Esophagus muscularis mucosa (tissue), 4 donors: Measurements from ENCODE around the gene CAST. TPM values are rescaled to one million over a fixed set of nuclear protein-coding genes. Genes with fewer than 3 reads are reported as not detected.

Experiments used
- DNase-seq: peaks from one replicate; pipeline ENCODE4 v3.0.0-alpha.2; 2017; ENCODE audit errors: extremely low spot score
- H3K27ac ChIP-seq, 4 donors: fragments of 200-600 bp; sonication (generic); replicated peaks in 1 of 4; 1 replicate in 3 of 4; 2 replicates in 1 of 4; pipeline ENCODE4 v1.5.1; 2016 to 2019; ENCODE audit warnings: mild to moderate bottlenecking in 1 of 4
- H3K27me3 ChIP-seq, 4 donors: fragments of 200-600 bp; sonication (generic); one replicate each; pipeline versions ENCODE4 v1.5.1 to v1.6.0; 2016 to 2019
- H3K36me3 ChIP-seq, 4 donors: fragments of 200-600 bp; sonication (generic); one replicate each; pipeline ENCODE4 v1.5.1; 2016 to 2019
- H3K4me1 ChIP-seq, 4 donors: fragments of 200-600 bp; sonication (generic); one replicate each; pipeline ENCODE4 v1.5.1; 2016 to 2019
- H3K4me3 ChIP-seq, 4 donors: fragments of 200-600 bp; sonication (generic); 1 replicate in 2 of 4; 2 replicates in 2 of 4; pipeline ENCODE4 v1.5.1; 2016 to 2019; ENCODE audit warnings: mild to moderate bottlenecking in 4 of 4, moderate library complexity in 1 of 4
- H3K9me3 ChIP-seq, 4 donors: fragments of 200-600 bp; sonication (generic); 1 replicate in 3 of 4; 2 replicates in 1 of 4; pipeline ENCODE4 v1.5.1; 2016 to 2019
- EP300 ChIP-seq: sonication (generic); formaldehyde crosslinking; IDR thresholded peaks from one replicate; pipeline ENCODE4 v1.6.1; 2017; ENCODE audit warnings: antibody characterized with exemption
- POLR2A ChIP-seq: fragments of 450-650 bp; IDR thresholded peaks from one replicate; pipeline ENCODE4 v1.6.1; 2017; ENCODE audit warnings: antibody characterized with exemption, moderate library complexity, mild to moderate bottlenecking, low read depth
- POLR2AphosphoS5 ChIP-seq, 2 donors: sonication (generic); formaldehyde crosslinking; IDR thresholded peaks; one replicate each; pipeline ENCODE4 v1.6.1; 2017; ENCODE audit warnings: antibody characterized with exemption in 2 of 2
- WGBS: methylation state at CpG from one replicate; pipeline ENCODE4 v1.1.5; 2018; 5-methylcytosine and 5-hydroxymethylcytosine counted together
- intact Hi-C: fragments of 100-400 bp; cut with DNase I; formaldehyde crosslinking; loops from one replicate; pipeline ENCODE4 v1.15.1; 2023
- total RNA-seq, 4 donors: library from RNA; depleted of rRNA; stranded (reverse); fragments of >200 nt; gene quantifications; one replicate each; pipeline versions ENCODE4 v1.1.0 to v1.2.1, GENCODE V29; 2016
- TF ChIP-seq, protein P1 (sequence below), 3 experiments: fragments of 200-600 bp in 2 of 3; fragments of 450-650 bp in 1 of 3; sonication (generic) in 2 of 3; IDR thresholded peaks; one replicate each; pipeline ENCODE4 v1.5.1; 2017 to 2019; ENCODE audit warnings: antibody characterized with exemption in 3 of 3, mild to moderate bottlenecking in 2 of 3, moderate library complexity in 1 of 3

The CAST gene
- total RNA-seq, 4 donors from 2014 or later = 238 to 346 (median 296) TPM

DNA sequence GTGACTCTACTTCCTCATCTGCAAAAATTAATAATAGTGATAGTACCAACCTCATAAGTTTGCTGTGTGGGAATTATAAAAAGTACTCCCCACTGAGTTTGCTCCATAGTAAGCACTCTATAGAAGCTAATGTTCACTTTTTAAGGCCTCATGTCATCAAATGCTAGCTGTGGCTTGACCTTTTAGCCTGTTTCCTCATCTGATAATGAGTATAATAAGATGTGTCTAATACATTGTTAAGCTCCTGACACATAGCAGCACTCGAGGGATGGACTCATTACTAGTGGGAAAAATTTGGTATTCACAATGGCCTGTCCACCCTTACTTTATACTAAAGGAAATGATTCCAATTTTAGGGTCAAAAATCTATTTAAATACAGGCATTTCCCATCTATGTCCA, 26.1 kb upstream of the CAST start:
- Histone ChIP-seq H3K4me1 (no peaks in the 10 kb centered on the region), H3K4me3 (no peak overlapping the region), H3K9me3 (no peaks in the 10 kb centered on the region), H3K27me3 (no peaks in the 10 kb centered on the region), H3K27ac (no peak overlapping the region), H3K36me3 (no peaks in the 10 kb centered on the region)
- 77% methylated on average over 1 of the region's 1 CpG for WGBS
- no peak for DNase-seq
- intact Hi-C loops = no loop called here
- TF ChIP-seq, protein P1, sequence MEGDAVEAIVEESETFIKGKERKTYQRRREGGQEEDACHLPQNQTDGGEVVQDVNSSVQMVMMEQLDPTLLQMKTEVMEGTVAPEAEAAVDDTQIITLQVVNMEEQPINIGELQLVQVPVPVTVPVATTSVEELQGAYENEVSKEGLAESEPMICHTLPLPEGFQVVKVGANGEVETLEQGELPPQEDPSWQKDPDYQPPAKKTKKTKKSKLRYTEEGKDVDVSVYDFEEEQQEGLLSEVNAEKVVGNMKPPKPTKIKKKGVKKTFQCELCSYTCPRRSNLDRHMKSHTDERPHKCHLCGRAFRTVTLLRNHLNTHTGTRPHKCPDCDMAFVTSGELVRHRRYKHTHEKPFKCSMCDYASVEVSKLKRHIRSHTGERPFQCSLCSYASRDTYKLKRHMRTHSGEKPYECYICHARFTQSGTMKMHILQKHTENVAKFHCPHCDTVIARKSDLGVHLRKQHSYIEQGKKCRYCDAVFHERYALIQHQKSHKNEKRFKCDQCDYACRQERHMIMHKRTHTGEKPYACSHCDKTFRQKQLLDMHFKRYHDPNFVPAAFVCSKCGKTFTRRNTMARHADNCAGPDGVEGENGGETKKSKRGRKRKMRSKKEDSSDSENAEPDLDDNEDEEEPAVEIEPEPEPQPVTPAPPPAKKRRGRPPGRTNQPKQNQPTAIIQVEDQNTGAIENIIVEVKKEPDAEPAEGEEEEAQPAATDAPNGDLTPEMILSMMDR (IDR thresholded peaks at IDR 0.05) = no peak
- TF ChIP-seq POLR2AphosphoS5 (IDR thresholded peaks at IDR 0.05) = no peak
- no peak for TF ChIP-seq POLR2A
- TF ChIP-seq EP300 = no peak

- TF ChIP-seq EP300 = no peak
- no peak for TF ChIP-seq POLR2A
- no peak for TF ChIP-seq POLR2AphosphoS5 (IDR thresholded peaks at IDR 0.05)
- TF ChIP-seq, protein P1 (IDR thresholded peaks at IDR 0.05) = no peak
- WGBS = 91% methylated on average over 4 of the region's 4 CpGs
Measured at GRCh38 chr5:96636594-96636993, 25.6 kb upstream of the CAST start.

DNA sequence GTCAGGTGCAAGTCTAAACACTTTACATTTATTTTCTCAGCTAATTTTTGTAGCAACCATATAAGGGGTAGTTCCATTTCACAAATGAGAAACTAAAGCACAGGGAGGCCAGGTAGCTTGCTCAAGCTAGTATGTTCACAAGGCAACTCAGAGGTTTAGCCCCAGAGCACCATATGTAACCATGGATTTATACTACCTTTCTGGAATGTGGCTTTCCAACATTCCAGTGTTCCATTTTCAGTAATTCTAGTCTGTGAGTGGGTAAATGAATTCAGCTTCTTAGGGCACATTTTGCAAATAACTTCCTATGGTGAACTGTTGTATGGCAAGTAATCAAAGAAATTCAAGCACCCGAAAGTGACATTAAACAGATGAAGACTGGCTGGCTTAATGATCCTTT, 25.0 kb upstream of the CAST start:
- Histone ChIP-seq H3K4me3 (no peak overlapping the region), H3K9me3 (no peaks in the 10 kb centered on the region), H3K36me3 (no peaks in the 10 kb centered on the region), H3K27ac (no peak overlapping the region), H3K4me1 (no peaks in the 10 kb centered on the region), H3K27me3 (no peaks in the 10 kb centered on the region)
- intact Hi-C loops = no loop called here
- no peak for DNase-seq
- 97% methylated on average over 1 of the region's 1 CpG for WGBS
- TF ChIP-seq POLR2AphosphoS5 (IDR thresholded peaks at IDR 0.05) (no peak), EP300 (no peak), POLR2A (no peak)
- TF ChIP-seq, protein P1 (IDR thresholded peaks at IDR 0.05) = no peak

More at GRCh38 chr5:96636594-96636993, 25.6 kb upstream of the CAST start:
- no peaks in the 10 kb centered on the region for H3K27me3 ChIP-seq
- no peak for DNase-seq
- H3K4me3 ChIP-seq = no peak overlapping the region
- no peaks in the 10 kb centered on the region for H3K36me3 ChIP-seq
- no peaks in the 10 kb centered on the region for H3K9me3 ChIP-seq
- H3K27ac ChIP-seq = no peak overlapping the region
- intact Hi-C loops = no loop called here
- no peaks in the 10 kb centered on the region for H3K4me1 ChIP-seq

GRCh38 chr5:96638561-96638960, 23.6 kb upstream of the CAST start:
- H3K4me1 ChIP-seq = no peaks in the 10 kb centered on the region

More at GRCh38 chr5:96638561-96638960, 23.6 kb upstream of the CAST start:
- Histone ChIP-seq H3K27ac (no peak overlapping the region), H3K4me3 (no peak overlapping the region), H3K9me3 (no peaks in the 10 kb centered on the region), H3K36me3 (no peaks in the 10 kb centered on the region), H3K27me3 (no peaks in the 10 kb centered on the region)
- WGBS = 89% methylated on average over 3 of the region's 3 CpGs
- no peak for DNase-seq
- TF ChIP-seq EP300 (no peak), POLR2A (no peak), POLR2AphosphoS5 (IDR thresholded peaks at IDR 0.05) (no peak)
- TF ChIP-seq, protein P1 (IDR thresholded peaks at IDR 0.05) = no peak
- intact Hi-C loops = no loop called here
